Nephron progenitor cell (in vitro differentiated cells): ENCODE measurements around the gene MRPL10.

Experiments used
- DNase-seq: peaks from one replicate; pipeline ENCODE4 v3.0.0; 2021
- H3K27ac Mint-ChIP-seq: 2 replicates; pipeline ENCODE4 v1.8.0; 2021; ENCODE audit warnings: mild to moderate bottlenecking, moderate library complexity, mixed read lengths
- H3K27me3 Mint-ChIP-seq: 2 replicates; pipeline ENCODE4 v1.8.0; 2021; ENCODE audit warnings: mild to moderate bottlenecking, low read depth, mixed read lengths; ENCODE audit not compliant: poor library complexity
- H3K36me3 Mint-ChIP-seq: 2 replicates; pipeline ENCODE4 v1.8.0; 2021; ENCODE audit warnings: low read depth, mixed read lengths
- H3K4me1 Mint-ChIP-seq: 2 replicates; pipeline ENCODE4 v1.8.0; 2021; ENCODE audit warnings: mixed read lengths
- H3K4me3 Mint-ChIP-seq: 2 replicates; pipeline ENCODE4 v1.8.0; 2021; ENCODE audit warnings: mild to moderate bottlenecking, moderate library complexity, mixed read lengths
- H3K9me3 Mint-ChIP-seq: 2 replicates; pipeline ENCODE4 v1.8.0; 2021; ENCODE audit warnings: mild to moderate bottlenecking, moderate library complexity, mixed read lengths
- CTCF ChIP-seq: fragments of 200-600 bp; sonication (generic); IDR thresholded peaks from 2 replicates; pipeline ENCODE4 v1.5.0; 2021; ENCODE audit warnings: antibody characterized with exemption

Gene MRPL10

GRCh38 chr17:47816111-47816735 is 15.1 kb downstream of the MRPL10 start:
- Mint-ChIP-seq H3K4me3 (no peak overlapping the region), H3K4me1 (peaks cover 10% of the 10 kb centered on the region), H3K36me3 (no peaks in the 10 kb centered on the region), H3K27me3 (peaks cover 8% of the 10 kb centered on the region), H3K9me3 (no peaks in the 10 kb centered on the region), H3K27ac (no peak overlapping the region)
- TF ChIP-seq CTCF = no peak
- DNase-seq = no peak

DNA sequence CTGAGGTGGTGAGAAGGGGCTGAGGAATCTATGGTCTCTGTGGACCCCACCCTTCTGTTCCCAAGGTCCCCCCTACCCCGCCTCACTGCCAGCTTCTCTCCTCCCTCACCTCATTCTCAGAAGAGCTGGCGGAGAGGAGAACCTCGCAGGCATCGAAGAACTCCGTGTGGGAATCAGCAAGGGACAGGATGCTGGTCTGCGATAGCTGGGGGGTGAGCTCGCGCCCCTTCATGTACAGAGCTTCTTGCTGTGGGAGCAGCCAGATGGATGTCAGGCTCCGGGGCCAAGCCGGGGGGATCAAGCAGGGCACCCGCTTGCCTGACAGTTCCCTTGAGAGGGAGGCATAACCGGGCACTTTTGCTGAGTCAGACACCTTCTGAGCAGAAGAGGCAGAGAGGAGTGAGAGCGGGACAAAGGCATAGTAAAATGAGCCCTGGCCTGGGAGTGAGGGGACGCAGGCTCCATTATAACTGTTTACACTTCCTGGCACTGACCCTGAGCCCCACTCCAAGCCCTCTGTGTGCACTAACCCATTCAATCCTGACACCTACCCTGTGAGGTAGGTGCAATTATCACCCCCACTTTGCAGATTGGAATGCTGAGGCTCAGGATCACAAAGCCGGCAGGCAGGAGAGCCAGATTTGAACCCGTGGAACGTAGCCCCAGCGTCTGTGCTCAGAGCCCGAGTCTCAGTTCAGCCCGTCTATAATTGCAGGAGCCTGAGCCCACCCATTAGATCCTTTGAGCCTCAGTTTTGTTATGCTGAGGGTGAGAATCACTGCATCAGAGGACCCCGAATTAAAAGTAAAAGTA is 16.0 kb downstream of the MRPL10 start:
- Mint-ChIP-seq H3K36me3 (no peaks in the 10 kb centered on the region), H3K4me3 (no peak overlapping the region), H3K27ac (no peak overlapping the region), H3K9me3 (no peaks in the 10 kb centered on the region), H3K4me1 (peaks cover 4% of the 10 kb centered on the region), H3K27me3 (peaks cover 8% of the 10 kb centered on the region)
- TF ChIP-seq CTCF = no peak
- no peak for DNase-seq

GRCh38 chr17:47813512-47814031 is 17.8 kb downstream of the MRPL10 start:
- Mint-ChIP-seq H3K4me1 (peaks cover 6% of the 10 kb centered on the region), H3K9me3 (no peaks in the 10 kb centered on the region), H3K27me3 (peaks cover 5% of the 10 kb centered on the region), H3K36me3 (no peaks in the 10 kb centered on the region), H3K4me3 (no peak overlapping the region), H3K27ac (no peak overlapping the region)
- TF ChIP-seq CTCF = no peak
- DNase-seq = no peak

- DNase-seq = no peak
- no peak for TF ChIP-seq CTCF
- H3K4me1 Mint-ChIP-seq = peaks cover 6% of the 10 kb centered on the region
- peaks cover 5% of the 10 kb centered on the region for H3K27me3 Mint-ChIP-seq
- H3K36me3 Mint-ChIP-seq = no peaks in the 10 kb centered on the region
- H3K9me3 Mint-ChIP-seq = no peaks in the 10 kb centered on the region
- no peak overlapping the region for H3K27ac Mint-ChIP-seq
- no peak overlapping the region for H3K4me3 Mint-ChIP-seq
Observed at GRCh38 chr17:47813077-47813476, 18.3 kb downstream of the MRPL10 start.

- Mint-ChIP-seq H3K27me3 (peaks cover 5% of the 10 kb centered on the region), H3K27ac (no peak overlapping the region), H3K4me3 (no peak overlapping the region), H3K36me3 (no peaks in the 10 kb centered on the region), H3K4me1 (peaks cover 6% of the 10 kb centered on the region), H3K9me3 (no peaks in the 10 kb centered on the region)
- no peak for TF ChIP-seq CTCF
- DNase-seq = no peak
Observed at GRCh38 chr17:47812146-47812920, 19.0 kb downstream of the MRPL10 start.
